Left lung (tissue), 10 donors: ENCODE results near the gene ERI3. TPM values are rescaled to one million over a fixed set of nuclear protein-coding genes. Genes with fewer than 3 reads are reported as not detected.

Source experiments
- ATAC-seq: fragments of 200-7000 bp; cut with Tn5 transposase; one replicate; pipeline ENCODE4 v1.9.1; 2020; ENCODE audit warnings: moderate library complexity
- DNase-seq, 4 donors: peaks; one replicate each; pipeline ENCODE4 v3.0.0-alpha.2; 2013 to 2020
- H3K27ac ChIP-seq, 2 donors: fragments of 200-600 bp; sonication (generic) in 1 of 2; one replicate each; pipeline versions ENCODE4 v1.5.0 to v1.8.0; 2020 to 2021
- H3K27me3 ChIP-seq, 2 donors: fragments of 200-600 bp; sonication (generic) in 1 of 2; one replicate each; pipeline versions ENCODE4 v1.5.0 to v1.8.0; 2020 to 2021
- H3K36me3 ChIP-seq, 2 donors: fragments of 200-600 bp; sonication (generic) in 1 of 2; one replicate each; pipeline versions ENCODE4 v1.5.0 to v1.8.0; 2020 to 2021
- H3K4me1 ChIP-seq, 2 donors: fragments of 200-600 bp; one replicate each; pipeline ENCODE4 v1.8.0; 2021
- H3K4me3 ChIP-seq, 2 donors: fragments of 200-600 bp; sonication (generic) in 1 of 2; one replicate each; pipeline versions ENCODE4 v1.5.0 to v1.8.0; 2020 to 2021; ENCODE audit warnings: mild to moderate bottlenecking in 1 of 2
- H3K9me3 ChIP-seq, 2 donors: fragments of 200-600 bp; sonication (generic) in 1 of 2; one replicate each; pipeline versions ENCODE4 v1.5.0 to v1.8.0; 2020 to 2021
- CTCF ChIP-seq, 2 donors: fragments of 200-600 bp; sonication (generic) in 1 of 2; IDR thresholded peaks; one replicate each; pipeline versions ENCODE4 v1.5.0 to v1.8.0; 2021; ENCODE audit warnings: antibody characterized with exemption in 2 of 2
- intact Hi-C, 2 donors: fragments of 100-400 bp; cut with DNase I; formaldehyde crosslinking; loops; one replicate each; pipeline versions ENCODE4 v1.11.2 to v1.14.2; 2022
- polyA plus RNA-seq, 6 donors: library from polyadenylated mRNA; unstranded; fragments of 120-200 nt; gene quantifications; one replicate each; pipeline ENCODE4 v1.2.1, GENCODE V29; 2013; ENCODE audit not compliant: insufficient read length in 6 of 6
- total RNA-seq, 2 donors: library from RNA; stranded (reverse); fragmentation: NEBNext Ultra II Directional; extraction: Animal tissue kit (Norgen Biotek cat#: 25700); gene quantifications; one replicate each; pipeline ENCODE4 v1.2.1, GENCODE V29; 2021
- donor health status: DM: no; HTN: yes; CAD: no.
- donor health status: DM: no; HTN: no; CAD: no.

Gene ERI3
- total and polyA plus RNA-seq, 8 donors: 44.5 to 70.7 (median 65.3) TPM

GRCh38 chr1:44301442-44301841 is 53.6 kb downstream of the ERI3 start:
- TF ChIP-seq CTCF (IDR thresholded peaks at IDR 0.05): no peak
- no peak overlapping the region for H3K4me3 ChIP-seq
- ATAC-seq (no peak), DNase-seq (no peak)
- intact Hi-C loops: no loop called here
- H3K4me1 ChIP-seq: no peaks in the 10 kb centered on the region
- peaks cover 0 to 51% of the 10 kb centered on the region in 2 donors for H3K36me3 ChIP-seq
- H3K27me3 ChIP-seq: no peaks in the 10 kb centered on the region
- no peaks in the 10 kb centered on the region for H3K9me3 ChIP-seq
- no peak overlapping the region for H3K27ac ChIP-seq

GRCh38 chr1:44300852-44301251 is 54.2 kb downstream of the ERI3 start:
- Histone ChIP-seq H3K36me3 (peaks cover 0 to 51% of the 10 kb centered on the region in 2 donors), H3K9me3 (no peaks in the 10 kb centered on the region), H3K27ac (no peak overlapping the region), H3K4me1 (no peaks in the 10 kb centered on the region), H3K4me3 (no peak overlapping the region), H3K27me3 (no peaks in the 10 kb centered on the region)
- ATAC-seq (no peak), DNase-seq (no peak)
- intact Hi-C loops: no loop called here
- TF ChIP-seq CTCF (IDR thresholded peaks at IDR 0.05): no peak

GRCh38 chr1:44297695-44298400 is 57.2 kb downstream of the ERI3 start:
- Histone ChIP-seq H3K36me3 (peaks cover 0 to 47% of the 10 kb centered on the region in 2 donors), H3K4me1 (peaks cover 0 to 4% of the 10 kb centered on the region in 2 donors), H3K4me3 (no peak overlapping the region), H3K27me3 (no peaks in the 10 kb centered on the region), H3K27ac (no peak overlapping the region), H3K9me3 (no peaks in the 10 kb centered on the region)
- no peak for TF ChIP-seq CTCF (IDR thresholded peaks at IDR 0.05)
- no peak for DNase-seq
- intact Hi-C loops: no loop called here
- ATAC-seq: no peak

GRCh38 chr1:44296806-44297205 is 58.3 kb downstream of the ERI3 start:
- no peaks in the 10 kb centered on the region for H3K9me3 ChIP-seq
- peaks cover 0 to 4% of the 10 kb centered on the region in 2 donors for H3K4me1 ChIP-seq
- intact Hi-C loops: no loop called here
- no peak for DNase-seq
- no peaks in the 10 kb centered on the region for H3K27me3 ChIP-seq
- H3K27ac ChIP-seq: no peak overlapping the region
- H3K4me3 ChIP-seq: no peak overlapping the region
- no peak for ATAC-seq
- peaks cover 0 to 44% of the 10 kb centered on the region in 2 donors for H3K36me3 ChIP-seq
- no peak for TF ChIP-seq CTCF (IDR thresholded peaks at IDR 0.05)

- Histone ChIP-seq H3K36me3 (peaks cover 0 to 44% of the 10 kb centered on the region in 2 donors), H3K9me3 (no peaks in the 10 kb centered on the region), H3K4me3 (no peak overlapping the region), H3K27ac (no peak overlapping the region), H3K27me3 (no peaks in the 10 kb centered on the region), H3K4me1 (peaks cover 0 to 4% of the 10 kb centered on the region in 2 donors)
- ATAC-seq: no peak
- intact Hi-C loops: no loop called here
- DNase-seq: no peak
- no peak for TF ChIP-seq CTCF (IDR thresholded peaks at IDR 0.05)
Measured at GRCh38 chr1:44296086-44296485, 59.0 kb downstream of the ERI3 start.
